Activated CD4-positive, alpha-beta memory T cell treated with anti-CD3 and anti-CD28 coated beads, Interleukin-2, amount 10 ng/mL, durations not matched to agents 7 days and 5 days (primary cell): ENCODE results near the gene SMIM45.

Experiments used
- CTCF ChIA-PET: fragments of 350-600 bp; sonication (Branson Sonifier 250); formaldehyde crosslinking; loops from one replicate; lab custom pipeline; 2021; ENCODE audit warnings: antibody characterized with exemption, inconsistent platforms; lab: Charles Lee
- POLR2A ChIA-PET: fragments of 350-600 bp; sonication (Branson Sonifier 250); formaldehyde crosslinking; loops from one replicate; lab custom pipeline; 2021; ENCODE audit warnings: antibody characterized with exemption; lab: Charles Lee
- DNase-seq: peaks from one replicate; pipeline ENCODE4 v3.0.0-alpha.2; 2020
- H3K27ac Mint-ChIP-seq: one replicate; pipeline ENCODE4 v1.8.0; 2021; ENCODE audit warnings: mild to moderate bottlenecking, mixed read lengths
- H3K27me3 Mint-ChIP-seq: one replicate; pipeline ENCODE4 v1.8.0; 2021; ENCODE audit warnings: mixed read lengths
- H3K36me3 Mint-ChIP-seq: one replicate; pipeline ENCODE4 v1.8.0; 2021; ENCODE audit warnings: low read depth, mixed read lengths
- H3K4me1 Mint-ChIP-seq: one replicate; pipeline ENCODE4 v1.8.0; 2021; ENCODE audit warnings: mixed read lengths
- H3K4me3 Mint-ChIP-seq: one replicate; pipeline ENCODE4 v1.8.0; 2021; ENCODE audit warnings: mild to moderate bottlenecking, mixed read lengths
- H3K9me3 Mint-ChIP-seq: one replicate; pipeline ENCODE4 v1.8.0; 2021; ENCODE audit warnings: mixed read lengths

Gene SMIM45

GRCh38 chr22:41966607-41967240 is 14.8 kb downstream of the SMIM45 start:
- ChIA-PET POLR2A (interaction anchor here (1.1 to 3.0 kb wide), 4 partner anchors 103 to 124 kb away, joined by 3 to 16 read pairs (median 6); partner anchors contain the start of genes NDUFA6 and SMDT1), CTCF (interaction anchor here (0.6 to 3.8 kb wide), 11 partner anchors 26 to 477 kb away, joined by 3 to 23 read pairs (median 4); partner anchors contain the start of genes NAGA, NDUFA6 and TNFRSF13C)
- Mint-ChIP-seq H3K4me1 (peaks cover 6% of the 10 kb centered on the region), H3K27ac (no peak overlapping the region), H3K9me3 (no peaks in the 10 kb centered on the region), H3K4me3 (no peak overlapping the region), H3K27me3 (peaks cover 2% of the 10 kb centered on the region), H3K36me3 (no peaks in the 10 kb centered on the region)
- peak; percentile 54 for DNase-seq

- H3K36me3 Mint-ChIP-seq: no peaks in the 10 kb centered on the region
- peaks cover 7% of the 10 kb centered on the region for H3K27me3 Mint-ChIP-seq
- DNase-seq: no peak
- H3K9me3 Mint-ChIP-seq: no peaks in the 10 kb centered on the region
- POLR2A ChIA-PET: interaction anchor here (0.6 to 3.0 kb wide), 3 partner anchors 101 to 122 kb away, joined by 3 to 16 read pairs (median 6); partner anchors contain the start of gene NDUFA6
- H3K27ac Mint-ChIP-seq: no peak overlapping the region
- CTCF ChIA-PET: interaction anchor here (0.7 to 3.8 kb wide), 7 partner anchors 22 to 476 kb away, joined by 3 to 23 read pairs (median 4); partner anchors contain the start of genes CENPM, NDUFA6 and SMDT1
- peaks cover 6% of the 10 kb centered on the region for H3K4me1 Mint-ChIP-seq
- no peak overlapping the region for H3K4me3 Mint-ChIP-seq
These were observed 16.7 kb downstream of the SMIM45 start for GRCh38 chr22:41968601-41969000.

- ChIA-PET POLR2A (interaction anchor here (0.6 kb wide), 1 partner anchor 121 kb away, joined by 3 read pairs; the partner anchor contains the start of gene NDUFA6), CTCF (interaction anchor here (1.8 to 3.8 kb wide), 2 partner anchors 121 to 144 kb away, joined by 5 to 23 read pairs; partner anchors contain the start of gene NDUFA6)
- Mint-ChIP-seq H3K4me1 (peaks cover 6% of the 10 kb centered on the region), H3K27ac (no peak within 1 kb of the TSS), H3K27me3 (peaks cover 9% of the 10 kb centered on the region), H3K36me3 (no peaks in the 10 kb centered on the region), H3K9me3 (no peaks in the 10 kb centered on the region), H3K4me3 (no peak within 1 kb of the TSS)
- no peak for DNase-seq
These were observed 17.2 kb downstream of the SMIM45 start, which contains the start of gene SEPTIN3 for GRCh38 chr22:41969110-41969646. Gene SEPTIN3 (plus strand): TSS chr22:41969443. CDS start chr22:41971493, 2,050 bp downstream.

- Mint-ChIP-seq H3K4me3 (no peak overlapping the region), H3K27me3 (peaks cover 19% of the 10 kb centered on the region), H3K4me1 (peaks cover 15% of the 10 kb centered on the region), H3K36me3 (no peaks in the 10 kb centered on the region), H3K27ac (no peak overlapping the region), H3K9me3 (no peaks in the 10 kb centered on the region)
- no peak for DNase-seq
- ChIA-PET POLR2A (interaction anchor here (1.0 kb wide), 1 partner anchor 120 kb away, joined by 6 read pairs; the partner anchor contains the start of gene NDUFA6), CTCF (no interaction called here)
These were observed 18.7 kb downstream of the SMIM45 start for GRCh38 chr22:41970601-41971000.

GRCh38 chr22:41971431-41971830 is 19.5 kb downstream of the SMIM45 start:
- Mint-ChIP-seq H3K9me3 (no peaks in the 10 kb centered on the region), H3K27ac (no peak overlapping the region), H3K4me1 (peaks cover 22% of the 10 kb centered on the region), H3K27me3 (peaks cover 27% of the 10 kb centered on the region), H3K4me3 (no peak overlapping the region), H3K36me3 (no peaks in the 10 kb centered on the region)
- POLR2A ChIA-PET: no interaction called here
- no peak for DNase-seq
- CTCF ChIA-PET: no interaction called here

- ChIA-PET CTCF (interaction anchor here (0.6 kb wide), 1 partner anchor 88 kb away, joined by 3 read pairs; no protein-coding TSS in a partner anchor), POLR2A (interaction anchor here (1.1 kb wide), 1 partner anchor 104 kb away, joined by 3 read pairs; the partner anchor contains the start of gene SMDT1)
- Mint-ChIP-seq H3K27ac (no peak overlapping the region), H3K9me3 (no peaks in the 10 kb centered on the region), H3K4me3 (no peak overlapping the region), H3K27me3 (peaks cover 49% of the 10 kb centered on the region), H3K36me3 (no peaks in the 10 kb centered on the region), H3K4me1 (peaks cover 23% of the 10 kb centered on the region)
- DNase-seq: no peak
These were observed 22.8 kb downstream of the SMIM45 start for GRCh38 chr22:41974691-41975290.

GRCh38 chr22:41975299-41976069 is 23.5 kb downstream of the SMIM45 start:
- H3K27me3 Mint-ChIP-seq: peaks cover 49% of the 10 kb centered on the region
- no peaks in the 10 kb centered on the region for H3K9me3 Mint-ChIP-seq
- ChIA-PET CTCF (no interaction called here), POLR2A (interaction anchor here (1.1 kb wide), 1 partner anchor 103 kb away, joined by 3 read pairs; the partner anchor contains the start of gene SMDT1)
- H3K36me3 Mint-ChIP-seq: no peaks in the 10 kb centered on the region
- peaks cover 23% of the 10 kb centered on the region for H3K4me1 Mint-ChIP-seq
- no peak for DNase-seq
- no peak overlapping the region for H3K27ac Mint-ChIP-seq
- peak overlapping the region; percentile 60 for H3K4me3 Mint-ChIP-seq

GRCh38 chr22:41976070-41976901 is 24.3 kb downstream of the SMIM45 start:
- Mint-ChIP-seq H3K9me3 (no peaks in the 10 kb centered on the region), H3K27ac (no peak overlapping the region), H3K27me3 (peaks cover 47% of the 10 kb centered on the region), H3K4me3 (peak overlapping the region; percentile 60), H3K4me1 (peaks cover 23% of the 10 kb centered on the region), H3K36me3 (no peaks in the 10 kb centered on the region)
- ChIA-PET CTCF (no interaction called here), POLR2A (no interaction called here)
- peak; percentile 67 for DNase-seq

GRCh38 chr22:41976961-41977566 is 25.1 kb downstream of the SMIM45 start:
- Mint-ChIP-seq H3K9me3 (no peaks in the 10 kb centered on the region), H3K27me3 (peaks cover 47% of the 10 kb centered on the region), H3K36me3 (no peaks in the 10 kb centered on the region), H3K4me3 (peak overlapping the region; percentile 47), H3K27ac (no peak overlapping the region), H3K4me1 (peaks cover 23% of the 10 kb centered on the region)
- ChIA-PET POLR2A (interaction anchor here (0.8 kb wide), 1 partner anchor 113 kb away, joined by 3 read pairs; the partner anchor contains the start of gene NDUFA6), CTCF (no interaction called here)
- no peak for DNase-seq

- no peak overlapping the region for H3K4me3 Mint-ChIP-seq
- H3K36me3 Mint-ChIP-seq: no peaks in the 10 kb centered on the region
- no peak for DNase-seq
- CTCF ChIA-PET: no interaction called here
- no peak overlapping the region for H3K27ac Mint-ChIP-seq
- POLR2A ChIA-PET: no interaction called here
- H3K9me3 Mint-ChIP-seq: no peaks in the 10 kb centered on the region
- H3K4me1 Mint-ChIP-seq: peaks cover 23% of the 10 kb centered on the region
- peaks cover 41% of the 10 kb centered on the region for H3K27me3 Mint-ChIP-seq
These were observed 26.8 kb downstream of the SMIM45 start for GRCh38 chr22:41978732-41979131.

GRCh38 chr22:41979423-41980250 is 27.7 kb downstream of the SMIM45 start:
- Mint-ChIP-seq H3K27me3 (peaks cover 40% of the 10 kb centered on the region), H3K36me3 (no peaks in the 10 kb centered on the region), H3K27ac (no peak overlapping the region), H3K4me1 (peaks cover 22% of the 10 kb centered on the region), H3K4me3 (no peak overlapping the region), H3K9me3 (no peaks in the 10 kb centered on the region)
- CTCF ChIA-PET: interaction anchor here (0.6 kb wide), 1 partner anchor 23 kb away, joined by 3 read pairs; no protein-coding TSS in a partner anchor
- POLR2A ChIA-PET: no interaction called here
- DNase-seq: no peak
